HCT116 (cell line): ENCODE results near the gene SLIT1. TPM values are rescaled to one million over a fixed set of nuclear protein-coding genes. Genes with fewer than 3 reads are reported as not detected.

ENCODE experiments used
- ATAC-seq: fragments of 200-7000 bp; cut with Tn5 transposase; 2 replicates; pipeline ENCODE4 v1.9.1; 2020; ENCODE audit warnings: mild to moderate bottlenecking, moderate library complexity
- BruUV-seq: library from RNA; stranded (reverse); fragments of 400-500 nt; replicated peaks from 2 replicates; lab custom pipeline; 2021; lab: Mats Ljungman, UMichigan
- CTCF ChIA-PET: fragments of 300-600 bp; sonication (Branson Sonifier 250); formaldehyde crosslinking; loops from one replicate; lab custom pipeline; 2021; ENCODE audit warnings: antibody characterized with exemption; lab: Charles Lee
- POLR2A ChIA-PET: fragments of 300-600, 350-600 bp; sonication (Branson Sonifier 250); formaldehyde crosslinking; loops from one replicate; lab custom pipeline; 2021; ENCODE audit warnings: antibody characterized with exemption; lab: Charles Lee
- RAD21 ChIA-PET, 2 experiments: fragments of 300-600 bp; sonication (Branson Sonifier 250); formaldehyde crosslinking; loops; one replicate each; lab custom pipeline; 2023; ENCODE audit warnings: low total read pairs in 2 of 2; ENCODE audit not compliant: uncharacterized antibody in 2 of 2, unreplicated experiment in 2 of 2, low non-redundant PET in 1 of 2; lab: Charles Lee
- DNase-seq: peaks from one replicate; pipeline ENCODE4 v3.0.0-alpha.2; 2010; ENCODE audit warnings: low read depth, low spot score
- H2AFZ ChIP-seq: fragments of 200-600 bp; shearing (Covaris generic), sonication (generic); 2 replicates; pipeline ENCODE4 v1.6.1; 2017; ENCODE audit warnings: low read depth, mixed run types, mixed read lengths, antibody characterized with exemption, low read length; ENCODE audit not compliant: poor library complexity, severe bottlenecking
- H3K27ac ChIP-seq: 2 replicates; pipeline ENCODE4 v1.5.1; 2012; ENCODE audit warnings: low read depth, low read length
- H3K27me3 ChIP-seq: fragments of 200-600 bp; sonication (generic); 2 replicates; pipeline ENCODE4 v1.6.1; 2016; ENCODE audit warnings: mixed run types, low read length, mixed read lengths; ENCODE audit not compliant: insufficient read depth
- H3K36me3 ChIP-seq, 2 experiments: fragments of 200-500 bp in 1 of 2; fragments of 200-600 bp in 1 of 2; sonication (Bioruptor generic) in 1 of 2; sonication (generic) in 1 of 2; 2 replicates each; pipeline versions ENCODE4 v1.5.1 to v1.6.1; 2014 to 2016; ENCODE audit warnings: low read length in 2 of 2, inconsistent platforms in 1 of 2, mixed read lengths in 1 of 2, mixed run types in 1 of 2; ENCODE audit not compliant: insufficient read depth in 2 of 2, control insufficient read depth in 1 of 2
- H3K4me1 ChIP-seq, 2 experiments: fragments of 200-600 bp in 1 of 2; sonication (generic) in 1 of 2; 2 replicates each; pipeline versions ENCODE4 v1.5.1 to v1.6.1; 2012 to 2017; ENCODE audit warnings: low read length in 2 of 2, inconsistent platforms in 1 of 2, mild to moderate bottlenecking in 1 of 2, mixed read lengths in 1 of 2, mixed run types in 1 of 2, moderate library complexity in 1 of 2; ENCODE audit not compliant: insufficient read depth in 2 of 2, control insufficient read depth in 1 of 2
- H3K4me2 ChIP-seq: fragments of 200-600 bp; sonication (generic); 2 replicates; pipeline ENCODE4 v1.6.1; 2017; ENCODE audit warnings: mixed run types, low read length, mixed read lengths
- H3K4me3 ChIP-seq, 2 experiments: fragments of 200-600 bp in 1 of 2; sonication (generic) in 1 of 2; replicated peaks in 1 of 2; 2 replicates each; pipeline ENCODE4 v1.5.1; 2011 to 2016; ENCODE audit warnings: low read length in 2 of 2, control low read depth in 1 of 2, low read depth in 1 of 2, mild to moderate bottlenecking in 1 of 2, mixed read lengths in 1 of 2, mixed run types in 1 of 2
- H3K79me2 ChIP-seq: fragments of 200-600 bp; sonication (generic); 2 replicates; pipeline ENCODE4 v1.6.1; 2017; ENCODE audit warnings: mild to moderate bottlenecking, mixed run types, low read length, moderate library complexity, mixed read lengths; ENCODE audit not compliant: insufficient read depth
- H3K9ac ChIP-seq: fragments of 200-600 bp; sonication (generic); 2 replicates; pipeline ENCODE4 v1.6.1; 2016; ENCODE audit warnings: low read length, mixed read lengths
- H3K9me2 ChIP-seq: fragments of 200-600 bp; sonication (generic), shearing (Covaris generic); 2 replicates; pipeline ENCODE4 v1.6.1; 2017; ENCODE audit warnings: mixed run types, mild to moderate bottlenecking, moderate library complexity; ENCODE audit not compliant: insufficient read depth
- H3K9me3 ChIP-seq, 2 experiments: fragments of 200-500 bp in 1 of 2; fragments of 200-600 bp in 1 of 2; sonication (Bioruptor generic) in 1 of 2; sonication (generic) in 1 of 2; 2 replicates each; pipeline ENCODE4 v1.6.1; 2014 to 2017; ENCODE audit warnings: low read length in 2 of 2, mixed read lengths in 2 of 2, inconsistent platforms in 1 of 2, low read depth in 1 of 2, mild to moderate bottlenecking in 1 of 2, mixed run types in 1 of 2, moderate library complexity in 1 of 2; ENCODE audit not compliant: control insufficient read depth in 1 of 2, insufficient read depth in 1 of 2
- H4K20me1 ChIP-seq: fragments of 200-600 bp; sonication (generic), shearing (Covaris generic); 2 replicates; pipeline ENCODE4 v1.6.1; 2017; ENCODE audit warnings: mixed run types, mild to moderate bottlenecking, moderate library complexity; ENCODE audit not compliant: insufficient read depth
- ATF3 ChIP-seq: IDR thresholded peaks from 2 replicates; pipeline ENCODE4 v1.6.1; 2012
- EGR1 ChIP-seq: IDR thresholded peaks from 2 replicates; pipeline ENCODE4 v1.6.1; 2012; ENCODE audit warnings: low read depth
- POLR2A ChIP-seq: IDR thresholded peaks from 2 replicates; pipeline ENCODE4 v1.7.0; 2011; ENCODE audit warnings: borderline replicate concordance; ENCODE audit not compliant: insufficient read depth, insufficient read length; ENCODE audit errors: extremely low read depth
- SP1 ChIP-seq: IDR thresholded peaks from 2 replicates; pipeline ENCODE4 v1.6.1; 2012; ENCODE audit warnings: low read depth
- SRF ChIP-seq: IDR thresholded peaks from 2 replicates; pipeline ENCODE4 v1.6.1; 2012; ENCODE audit warnings: low read depth
- ZFX ChIP-seq: fragments of 450-650 bp; IDR thresholded peaks from 2 replicates; pipeline ENCODE4 v1.6.1; 2017
- intact Hi-C: fragments of 100-400 bp; cut with micrococcal nuclease; formaldehyde crosslinking; loops from 2 replicates; pipeline ENCODE4 v1.10.0; 2022
- total RNA-seq: library from RNA; stranded (reverse); gene quantifications from one replicate; pipeline ENCODE4 v1.2.1, GENCODE V29; 2021; ENCODE audit not compliant: unreplicated experiment
- TF ChIP-seq, protein P1 (sequence below): IDR thresholded peaks from 2 replicates; pipeline ENCODE4 v1.6.1; 2012; ENCODE audit warnings: low read depth

Gene SLIT1
- total RNA-seq, 1 experiment from 2014 or later: 0.42 TPM

- no peak overlapping the region for H3K4me3 ChIP-seq
- no peaks in the 10 kb centered on the region for H3K36me3 ChIP-seq
- no peak overlapping the region for H2AFZ ChIP-seq
- no peak overlapping the region for H3K27ac ChIP-seq
- POLR2A ChIA-PET: no interaction called here
- no peak for DNase-seq
- no peaks in the 10 kb centered on the region for H4K20me1 ChIP-seq
- H3K9me2 ChIP-seq: no peaks in the 10 kb centered on the region
- TF ChIP-seq SRF (no peak), SP1 (no peak), POLR2A (no peak), ZFX (no peak), ATF3 (no peak), EGR1 (no peak)
- TF ChIP-seq, protein P1, sequence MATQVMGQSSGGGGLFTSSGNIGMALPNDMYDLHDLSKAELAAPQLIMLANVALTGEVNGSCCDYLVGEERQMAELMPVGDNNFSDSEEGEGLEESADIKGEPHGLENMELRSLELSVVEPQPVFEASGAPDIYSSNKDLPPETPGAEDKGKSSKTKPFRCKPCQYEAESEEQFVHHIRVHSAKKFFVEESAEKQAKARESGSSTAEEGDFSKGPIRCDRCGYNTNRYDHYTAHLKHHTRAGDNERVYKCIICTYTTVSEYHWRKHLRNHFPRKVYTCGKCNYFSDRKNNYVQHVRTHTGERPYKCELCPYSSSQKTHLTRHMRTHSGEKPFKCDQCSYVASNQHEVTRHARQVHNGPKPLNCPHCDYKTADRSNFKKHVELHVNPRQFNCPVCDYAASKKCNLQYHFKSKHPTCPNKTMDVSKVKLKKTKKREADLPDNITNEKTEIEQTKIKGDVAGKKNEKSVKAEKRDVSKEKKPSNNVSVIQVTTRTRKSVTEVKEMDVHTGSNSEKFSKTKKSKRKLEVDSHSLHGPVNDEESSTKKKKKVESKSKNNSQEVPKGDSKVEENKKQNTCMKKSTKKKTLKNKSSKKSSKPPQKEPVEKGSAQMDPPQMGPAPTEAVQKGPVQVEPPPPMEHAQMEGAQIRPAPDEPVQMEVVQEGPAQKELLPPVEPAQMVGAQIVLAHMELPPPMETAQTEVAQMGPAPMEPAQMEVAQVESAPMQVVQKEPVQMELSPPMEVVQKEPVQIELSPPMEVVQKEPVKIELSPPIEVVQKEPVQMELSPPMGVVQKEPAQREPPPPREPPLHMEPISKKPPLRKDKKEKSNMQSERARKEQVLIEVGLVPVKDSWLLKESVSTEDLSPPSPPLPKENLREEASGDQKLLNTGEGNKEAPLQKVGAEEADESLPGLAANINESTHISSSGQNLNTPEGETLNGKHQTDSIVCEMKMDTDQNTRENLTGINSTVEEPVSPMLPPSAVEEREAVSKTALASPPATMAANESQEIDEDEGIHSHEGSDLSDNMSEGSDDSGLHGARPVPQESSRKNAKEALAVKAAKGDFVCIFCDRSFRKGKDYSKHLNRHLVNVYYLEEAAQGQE: no peak
- TF ChIP-seq, all 23 proteins: peak for 0
- intact Hi-C loops: no loop called here
- H3K27me3 ChIP-seq: peaks cover 20% of the 10 kb centered on the region; the same call in 1 of the 2 replicates
- no peaks in the 10 kb centered on the region for H3K79me2 ChIP-seq
- ATAC-seq: no peak
- ChIA-PET RAD21 (no interaction called here), CTCF (interaction anchor here (0.6 to 1.1 kb wide), 2 partner anchors 17 to 27 kb away, joined by 3 read pairs; no protein-coding TSS in a partner anchor)
- H3K4me2 ChIP-seq: no peak overlapping the region
- no peaks in the 10 kb centered on the region for H3K9me3 ChIP-seq
- H3K9ac ChIP-seq: no peak overlapping the region
- no TSS peak for BruUV-seq
- H3K4me1 ChIP-seq: no peaks in the 10 kb centered on the region
Measured at GRCh38 chr10:97099868-97100267, 85.9 kb downstream of the SLIT1 start.
